DND-41 (cell line): Measurements from ENCODE around the gene PPFIA2.

Experiments used
- ATAC-seq: fragments of 200-7000 bp; cut with Tn5 transposase; 3 replicates; pipeline ENCODE4 v1.9.1; 2021; ENCODE audit warnings: low read depth; ENCODE audit not compliant: insufficient read depth
- DNase-seq: peaks from one replicate; pipeline ENCODE4 v3.0.0-alpha.2; 2020
- H2AFZ ChIP-seq: 2 replicates; pipeline ENCODE4 v1.6.0; 2012; ENCODE audit warnings: low read depth, low read length
- H3K27ac ChIP-seq: 2 replicates; pipeline ENCODE4 v1.5.1; 2012; ENCODE audit warnings: low read length, inconsistent platforms
- H3K27me3 ChIP-seq: fragments of 200-600 bp; sonication (generic); 2 replicates; pipeline ENCODE4 v1.6.0; 2012; ENCODE audit warnings: low read length, mild to moderate bottlenecking, inconsistent platforms; ENCODE audit not compliant: insufficient read depth, poor library complexity
- H3K36me3 ChIP-seq: 2 replicates; pipeline ENCODE4 v1.5.1; 2012; ENCODE audit warnings: low read length, inconsistent platforms; ENCODE audit not compliant: insufficient read depth
- H3K4me1 ChIP-seq: 2 replicates; pipeline ENCODE4 v1.5.1; 2012; ENCODE audit warnings: mild to moderate bottlenecking, low read length; ENCODE audit not compliant: insufficient read depth
- H3K4me2 ChIP-seq: 2 replicates; pipeline ENCODE4 v1.6.0; 2012; ENCODE audit warnings: mild to moderate bottlenecking, moderate library complexity, low read length, inconsistent platforms; ENCODE audit not compliant: insufficient read depth
- H3K4me3 ChIP-seq, 2 experiments: fragments of 200-600 bp in 1 of 2; shearing (Covaris generic) in 1 of 2; 2 replicates each; pipeline ENCODE4 v1.5.1; 2012 to 2016; ENCODE audit warnings: inconsistent platforms in 2 of 2, low read length in 2 of 2, mild to moderate bottlenecking in 2 of 2, low read depth in 1 of 2, moderate library complexity in 1 of 2
- H3K79me2 ChIP-seq: 2 replicates; pipeline ENCODE4 v1.6.0; 2012; ENCODE audit warnings: low read length, inconsistent platforms; ENCODE audit not compliant: insufficient read depth
- H3K9ac ChIP-seq: 2 replicates; pipeline ENCODE4 v1.6.0; 2012; ENCODE audit warnings: low read depth, mild to moderate bottlenecking, inconsistent platforms, low read length, moderate library complexity
- H3K9me3 ChIP-seq: 2 replicates; pipeline ENCODE4 v1.5.1; 2012; ENCODE audit warnings: low read length, moderate library complexity, mild to moderate bottlenecking, inconsistent platforms; ENCODE audit not compliant: insufficient read depth, severe bottlenecking
- H4K20me1 ChIP-seq: 2 replicates; pipeline ENCODE4 v1.6.0; 2012; ENCODE audit warnings: low read length; ENCODE audit not compliant: insufficient read depth
- EZH2 ChIP-seq: IDR thresholded peaks from 3 replicates; pipeline ENCODE4 v1.6.1; 2012; ENCODE audit warnings: borderline replicate concordance, low read depth, mild to moderate bottlenecking, moderate library complexity, low read length, inconsistent platforms; ENCODE audit not compliant: severe bottlenecking
- TF ChIP-seq, protein P1 (sequence below): IDR thresholded peaks from 2 replicates; pipeline ENCODE4 v1.5.1; 2012; ENCODE audit warnings: borderline replicate concordance, low read length, moderate library complexity, mild to moderate bottlenecking; ENCODE audit not compliant: poor library complexity, severe bottlenecking; ENCODE audit errors: extremely low read depth

The PPFIA2 gene

DNA sequence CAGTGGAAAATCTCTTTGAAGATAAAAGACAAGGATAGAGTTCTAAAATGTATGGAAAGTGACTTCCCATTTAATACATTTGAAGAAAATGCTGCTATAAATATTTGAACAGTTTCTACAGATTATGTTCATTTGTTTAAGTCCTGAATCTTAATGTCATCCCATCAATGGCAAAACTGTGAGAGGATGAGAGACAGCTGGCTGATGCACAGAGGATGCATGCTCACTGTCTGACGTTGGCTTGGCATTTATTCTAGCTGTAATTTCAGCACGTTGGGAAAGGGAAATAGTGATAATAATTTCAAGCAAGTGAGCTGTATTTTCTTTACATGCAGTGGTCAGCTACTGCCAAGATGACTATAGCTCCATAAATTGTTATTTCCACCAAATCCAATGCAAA is 40.5 kb downstream of the PPFIA2 start:
- Histone ChIP-seq H4K20me1 (no peaks in the 10 kb centered on the region), H3K27me3 (no peaks in the 10 kb centered on the region), H3K4me2 (no peak overlapping the region), H3K9me3 (no peaks in the 10 kb centered on the region), H2AFZ (no peak overlapping the region), H3K4me1 (no peaks in the 10 kb centered on the region), H3K27ac (no peak overlapping the region), H3K9ac (no peak overlapping the region), H3K79me2 (no peaks in the 10 kb centered on the region), H3K36me3 (no peaks in the 10 kb centered on the region), H3K4me3 (no peak overlapping the region)
- TF ChIP-seq, protein P1, sequence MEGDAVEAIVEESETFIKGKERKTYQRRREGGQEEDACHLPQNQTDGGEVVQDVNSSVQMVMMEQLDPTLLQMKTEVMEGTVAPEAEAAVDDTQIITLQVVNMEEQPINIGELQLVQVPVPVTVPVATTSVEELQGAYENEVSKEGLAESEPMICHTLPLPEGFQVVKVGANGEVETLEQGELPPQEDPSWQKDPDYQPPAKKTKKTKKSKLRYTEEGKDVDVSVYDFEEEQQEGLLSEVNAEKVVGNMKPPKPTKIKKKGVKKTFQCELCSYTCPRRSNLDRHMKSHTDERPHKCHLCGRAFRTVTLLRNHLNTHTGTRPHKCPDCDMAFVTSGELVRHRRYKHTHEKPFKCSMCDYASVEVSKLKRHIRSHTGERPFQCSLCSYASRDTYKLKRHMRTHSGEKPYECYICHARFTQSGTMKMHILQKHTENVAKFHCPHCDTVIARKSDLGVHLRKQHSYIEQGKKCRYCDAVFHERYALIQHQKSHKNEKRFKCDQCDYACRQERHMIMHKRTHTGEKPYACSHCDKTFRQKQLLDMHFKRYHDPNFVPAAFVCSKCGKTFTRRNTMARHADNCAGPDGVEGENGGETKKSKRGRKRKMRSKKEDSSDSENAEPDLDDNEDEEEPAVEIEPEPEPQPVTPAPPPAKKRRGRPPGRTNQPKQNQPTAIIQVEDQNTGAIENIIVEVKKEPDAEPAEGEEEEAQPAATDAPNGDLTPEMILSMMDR = no peak
- TF ChIP-seq EZH2 = no peak
- ATAC-seq (no peak), DNase-seq (no peak)

DNA sequence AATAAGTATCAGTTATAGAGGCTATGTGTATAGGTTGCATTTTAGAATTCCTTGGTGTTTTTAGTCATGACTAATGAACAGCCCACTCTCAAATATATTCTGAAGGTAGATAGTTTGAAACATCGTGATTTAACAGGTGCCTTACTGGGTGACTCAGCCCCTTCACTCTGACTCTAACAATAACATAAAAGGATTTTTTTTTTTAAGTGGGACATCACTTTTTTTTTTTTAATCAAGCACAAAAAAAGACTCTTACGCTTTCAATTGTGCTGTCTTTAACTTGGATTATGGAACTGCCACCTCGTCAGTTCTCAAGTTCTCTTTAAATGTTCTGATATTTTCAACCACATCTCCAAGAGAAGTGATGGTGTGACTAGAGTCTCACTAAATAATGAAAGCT is 46.6 kb downstream of the PPFIA2 start:
- Histone ChIP-seq H3K9me3 (no peaks in the 10 kb centered on the region), H3K9ac (no peak overlapping the region), H2AFZ (no peak overlapping the region), H3K4me3 (no peak overlapping the region), H3K27ac (no peak overlapping the region), H3K36me3 (no peaks in the 10 kb centered on the region), H3K27me3 (no peaks in the 10 kb centered on the region), H3K79me2 (no peaks in the 10 kb centered on the region), H3K4me2 (no peak overlapping the region), H4K20me1 (no peaks in the 10 kb centered on the region), H3K4me1 (no peaks in the 10 kb centered on the region)
- DNase-seq (no peak), ATAC-seq (no peak)
- TF ChIP-seq, protein P1 = no peak
- TF ChIP-seq EZH2 = no peak

DNA sequence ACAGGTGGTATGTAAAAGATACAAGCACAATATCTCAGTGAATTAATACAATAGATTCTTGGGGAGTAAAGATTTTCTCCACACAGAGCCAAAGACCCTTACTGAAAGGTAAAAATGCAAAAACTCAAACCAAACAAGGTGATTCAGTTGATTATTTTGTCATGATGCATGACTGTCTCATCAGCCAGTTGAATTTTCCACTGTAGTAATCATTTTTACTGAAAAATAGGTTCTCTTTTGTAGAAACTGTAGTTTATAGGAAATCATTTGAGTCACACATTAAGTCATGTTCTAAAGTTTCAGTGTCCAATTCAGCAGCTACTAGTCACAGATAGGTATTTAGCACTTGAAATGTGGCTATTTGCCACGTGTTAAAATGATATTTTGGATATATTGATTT is 53.6 kb downstream of the PPFIA2 start:
- Histone ChIP-seq H4K20me1 (no peaks in the 10 kb centered on the region), H3K27me3 (no peaks in the 10 kb centered on the region), H3K27ac (no peak overlapping the region), H3K79me2 (no peaks in the 10 kb centered on the region), H3K4me1 (no peaks in the 10 kb centered on the region), H2AFZ (no peak overlapping the region), H3K36me3 (no peaks in the 10 kb centered on the region), H3K4me2 (no peak overlapping the region), H3K9me3 (no peaks in the 10 kb centered on the region), H3K9ac (no peak overlapping the region), H3K4me3 (no peak overlapping the region)
- ATAC-seq (no peak), DNase-seq (no peak)
- no peak for TF ChIP-seq EZH2
- TF ChIP-seq, protein P1 = no peak

DNA sequence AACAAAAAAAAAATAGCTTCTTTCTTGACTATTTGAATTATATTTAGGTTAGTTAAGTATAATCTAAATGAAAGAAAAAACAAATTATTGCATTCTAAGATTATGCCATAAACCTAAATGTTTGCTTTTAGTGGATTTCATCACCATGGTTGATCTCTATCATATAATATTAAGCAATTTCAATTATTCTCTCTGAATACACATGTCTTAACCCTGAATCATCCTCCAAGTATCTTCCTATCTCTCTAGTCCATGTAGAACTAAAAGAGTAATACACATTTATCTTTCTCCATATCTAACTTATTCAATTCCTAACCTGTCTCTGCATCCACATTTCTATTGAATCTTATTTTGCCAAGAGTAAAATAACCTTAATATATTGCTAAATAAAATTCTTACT is 59.6 kb downstream of the PPFIA2 start:
- H3K36me3 ChIP-seq = no peaks in the 10 kb centered on the region

More for the DNA sequence above, 59.6 kb downstream of the PPFIA2 start:
- no peak overlapping the region for H3K27ac ChIP-seq
- H2AFZ ChIP-seq = no peak overlapping the region
- H4K20me1 ChIP-seq = no peaks in the 10 kb centered on the region
- H3K9me3 ChIP-seq = no peaks in the 10 kb centered on the region
- H3K79me2 ChIP-seq = no peaks in the 10 kb centered on the region
- no peak for TF ChIP-seq EZH2
- TF ChIP-seq, protein P1 = no peak
- DNase-seq = no peak
- ATAC-seq = no peak
- no peak overlapping the region for H3K9ac ChIP-seq
- no peak overlapping the region for H3K4me2 ChIP-seq
- H3K4me3 ChIP-seq = no peak overlapping the region
- H3K4me1 ChIP-seq = no peaks in the 10 kb centered on the region
- no peaks in the 10 kb centered on the region for H3K27me3 ChIP-seq
